Natural killer cell (primary cell): Measurements from ENCODE around the gene NCOA1. TPM values are rescaled to one million over a fixed set of nuclear protein-coding genes. Genes with fewer than 3 reads are reported as not detected.
"Not testable (repeated sequence)": the region's sequence is repeated elsewhere in the genome, so short reads cannot be mapped to it uniquely, and the experiment has no call there.

Experiments
- ATAC-seq, 3 donors: fragments of 150-1000 bp in 2 of 3; fragments of 200-7000 bp in 1 of 3; cut with Tn5 transposase; 1 replicate in 1 of 3; 2 replicates in 2 of 3; pipeline ENCODE4 v1.10.0; 2021; ENCODE audit warnings: mild to moderate bottlenecking in 2 of 3, moderate library complexity in 2 of 3
- DNase-seq, 2 donors: peaks; one replicate each; pipeline versions ENCODE4 v3.0.0 to v3.0.0-alpha.2; 2013 to 2021; ENCODE audit warnings: mixed read lengths in 1 of 2
- H3K27ac ChIP-seq: one replicate; pipeline ENCODE4 v1.5.1; 2013; ENCODE audit warnings: mild to moderate bottlenecking, low read length
- H3K27me3 ChIP-seq: one replicate; pipeline ENCODE4 v1.6.1; 2013; ENCODE audit warnings: low read length; ENCODE audit not compliant: control insufficient read depth, insufficient read depth
- H3K36me3 ChIP-seq: one replicate; pipeline ENCODE4 v1.6.1; 2013; ENCODE audit warnings: low read length; ENCODE audit not compliant: control insufficient read depth, insufficient read depth
- H3K4me1 ChIP-seq: one replicate; pipeline ENCODE4 v1.6.1; 2013; ENCODE audit warnings: low read length; ENCODE audit not compliant: control insufficient read depth, insufficient read depth
- H3K4me3 ChIP-seq: one replicate; pipeline ENCODE4 v1.5.1; 2013; ENCODE audit warnings: low read length
- H3K9me3 ChIP-seq: one replicate; pipeline ENCODE4 v1.6.1; 2013; ENCODE audit warnings: low read length; ENCODE audit not compliant: control insufficient read depth, insufficient read depth
- H3K27ac Mint-ChIP-seq, 2 donors: one replicate each; pipeline ENCODE4 v1.8.0; 2022; ENCODE audit warnings: mild to moderate bottlenecking in 2 of 2, mixed read lengths in 2 of 2, moderate library complexity in 1 of 2
- H3K27me3 Mint-ChIP-seq, 2 donors: one replicate each; pipeline ENCODE4 v1.8.0; 2022; ENCODE audit warnings: low read depth in 2 of 2, mixed read lengths in 2 of 2
- H3K36me3 Mint-ChIP-seq: one replicate; pipeline ENCODE4 v1.8.0; 2022; ENCODE audit warnings: mixed read lengths
- H3K4me1 Mint-ChIP-seq, 2 donors: one replicate each; pipeline ENCODE4 v1.8.0; 2022; ENCODE audit warnings: mixed read lengths in 2 of 2
- H3K4me3 Mint-ChIP-seq: one replicate; pipeline ENCODE4 v1.8.0; 2022; ENCODE audit warnings: mild to moderate bottlenecking, moderate library complexity, mixed read lengths
- H3K9me3 Mint-ChIP-seq, 2 donors: one replicate each; pipeline ENCODE4 v1.8.0; 2022; ENCODE audit warnings: mixed read lengths in 2 of 2
- WGBS: methylation state at CpG from one replicate; pipeline ENCODE4 v1.1.7; 2013; ENCODE audit warnings: missing lambda C conversion rate; ENCODE audit not compliant: insufficient coverage; 5-methylcytosine and 5-hydroxymethylcytosine counted together
- intact Hi-C: fragments of 100-400 bp; cut with micrococcal nuclease; formaldehyde crosslinking; loops from one replicate; pipeline ENCODE4 v1.14.2; 2022
- total RNA-seq, 4 donors: library from RNA; stranded (reverse); fragments of 120-200 nt in 1 of 4; gene quantifications; one replicate each; pipeline versions ENCODE4 v1.2.3 to v1.2.4, GENCODE V29; 2013 to 2022
- TF ChIP-seq, protein P1 (sequence below): fragments of 200-600 bp; IDR thresholded peaks from one replicate; pipeline ENCODE4 v1.8.0; 2022; ENCODE audit warnings: antibody characterized with exemption

NCOA1 gene
- total RNA-seq, 3 donors from 2014 or later (not counting 1 experiment from before 2014, with no cell fraction given): 122 to 149 (median 124) TPM

GRCh38 chr2:24594283-24594682 lies 103.2 kb downstream of the NCOA1 start:
- Mint-ChIP-seq H3K27me3 (no peaks in the 10 kb centered on the region), H3K36me3 (no peaks in the 10 kb centered on the region), H3K27ac (peak overlapping the region in 1 of 2 donors; percentile 4), H3K9me3 (no peaks in the 10 kb centered on the region), H3K4me1 (peaks cover 34% of the 10 kb centered on the region in 2 donors), H3K4me3 (no peak overlapping the region)
- Histone ChIP-seq H3K4me1 (no peaks in the 10 kb centered on the region), H3K27me3 (no peaks in the 10 kb centered on the region), H3K27ac (no peak overlapping the region), H3K36me3 (peaks cover 3% of the 10 kb centered on the region), H3K4me3 (no peak overlapping the region), H3K9me3 (no peaks in the 10 kb centered on the region)
- intact Hi-C loops: no loop called here
- TF ChIP-seq, protein P1, sequence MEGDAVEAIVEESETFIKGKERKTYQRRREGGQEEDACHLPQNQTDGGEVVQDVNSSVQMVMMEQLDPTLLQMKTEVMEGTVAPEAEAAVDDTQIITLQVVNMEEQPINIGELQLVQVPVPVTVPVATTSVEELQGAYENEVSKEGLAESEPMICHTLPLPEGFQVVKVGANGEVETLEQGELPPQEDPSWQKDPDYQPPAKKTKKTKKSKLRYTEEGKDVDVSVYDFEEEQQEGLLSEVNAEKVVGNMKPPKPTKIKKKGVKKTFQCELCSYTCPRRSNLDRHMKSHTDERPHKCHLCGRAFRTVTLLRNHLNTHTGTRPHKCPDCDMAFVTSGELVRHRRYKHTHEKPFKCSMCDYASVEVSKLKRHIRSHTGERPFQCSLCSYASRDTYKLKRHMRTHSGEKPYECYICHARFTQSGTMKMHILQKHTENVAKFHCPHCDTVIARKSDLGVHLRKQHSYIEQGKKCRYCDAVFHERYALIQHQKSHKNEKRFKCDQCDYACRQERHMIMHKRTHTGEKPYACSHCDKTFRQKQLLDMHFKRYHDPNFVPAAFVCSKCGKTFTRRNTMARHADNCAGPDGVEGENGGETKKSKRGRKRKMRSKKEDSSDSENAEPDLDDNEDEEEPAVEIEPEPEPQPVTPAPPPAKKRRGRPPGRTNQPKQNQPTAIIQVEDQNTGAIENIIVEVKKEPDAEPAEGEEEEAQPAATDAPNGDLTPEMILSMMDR: no peak
- DNase-seq (no peak), ATAC-seq (no peak)
- no CpG with 5 or more reads among the region's 2 CpGs for WGBS

DNA sequence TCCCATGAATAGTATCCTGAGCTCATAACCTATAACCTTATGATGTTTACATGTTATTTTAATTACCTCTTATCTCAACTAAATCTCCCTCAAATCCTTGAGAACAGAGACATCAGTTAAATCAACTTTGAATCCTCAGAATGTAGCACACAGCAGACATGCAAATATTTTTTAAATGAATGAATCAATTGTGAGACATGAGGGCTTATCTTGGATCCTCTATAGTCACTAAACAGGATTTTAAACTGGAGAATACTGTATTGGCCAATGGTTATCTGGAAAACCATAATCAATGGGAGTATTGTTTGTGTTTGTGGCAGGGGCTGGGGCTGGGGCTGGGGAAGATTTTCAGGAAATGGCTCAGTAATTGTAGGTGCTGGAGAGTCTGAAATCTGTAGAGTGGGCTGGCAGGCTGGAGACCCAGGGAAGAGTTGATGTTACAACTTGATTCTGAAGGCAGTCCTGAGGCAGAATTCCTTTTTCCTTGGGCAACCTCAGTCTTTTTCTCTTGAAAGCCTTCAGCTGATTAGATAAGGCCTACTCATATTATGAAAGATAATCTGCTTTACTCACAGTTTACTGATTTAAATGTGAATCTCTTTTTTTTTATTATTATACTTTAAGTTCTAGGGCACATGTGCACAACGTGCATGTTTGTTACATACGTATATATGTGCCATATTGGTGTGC lies 106.3 kb downstream of the NCOA1 start:
- H3K9me3 ChIP-seq: no peaks in the 10 kb centered on the region
- H3K27me3 ChIP-seq: no peaks in the 10 kb centered on the region
- DNase-seq (no peak), ATAC-seq (no peak)
- no peaks in the 10 kb centered on the region for H3K4me1 ChIP-seq
- peaks cover 3% of the 10 kb centered on the region for H3K36me3 ChIP-seq
- Mint-ChIP-seq H3K4me1 (peaks cover 17 to 27% of the 10 kb centered on the region in 2 donors), H3K27me3 (no peaks in the 10 kb centered on the region), H3K27ac (peak overlapping the region; percentile 65 to 70), H3K36me3 (no peaks in the 10 kb centered on the region), H3K9me3 (no peaks in the 10 kb centered on the region), H3K4me3 (no peak overlapping the region)
- no peak overlapping the region for H3K4me3 ChIP-seq
- TF ChIP-seq, protein P1: no peak
- H3K27ac ChIP-seq: no peak overlapping the region
- WGBS: 100% methylated on average over 2 of the region's 2 CpGs
- intact Hi-C loops: no loop called here

GRCh38 chr2:24600140-24600539 lies 109.1 kb downstream of the NCOA1 start:
- WGBS: 100% methylated on average over 6 of the region's 6 CpGs
- H3K36me3 ChIP-seq, H3K9me3 Mint-ChIP-seq, H3K27me3 Mint-ChIP-seq, H3K4me1 ChIP-seq, DNase-seq, H3K4me3 ChIP-seq, H3K27ac ChIP-seq, H3K27ac Mint-ChIP-seq, H3K36me3 Mint-ChIP-seq, intact Hi-C loops, ATAC-seq, H3K9me3 ChIP-seq, H3K4me3 Mint-ChIP-seq, H3K27me3 ChIP-seq: not testable (repeated sequence)
- H3K4me1 Mint-ChIP-seq: peaks cover 37 to 45% of the 10 kb centered on the region in 2 donors

DNA sequence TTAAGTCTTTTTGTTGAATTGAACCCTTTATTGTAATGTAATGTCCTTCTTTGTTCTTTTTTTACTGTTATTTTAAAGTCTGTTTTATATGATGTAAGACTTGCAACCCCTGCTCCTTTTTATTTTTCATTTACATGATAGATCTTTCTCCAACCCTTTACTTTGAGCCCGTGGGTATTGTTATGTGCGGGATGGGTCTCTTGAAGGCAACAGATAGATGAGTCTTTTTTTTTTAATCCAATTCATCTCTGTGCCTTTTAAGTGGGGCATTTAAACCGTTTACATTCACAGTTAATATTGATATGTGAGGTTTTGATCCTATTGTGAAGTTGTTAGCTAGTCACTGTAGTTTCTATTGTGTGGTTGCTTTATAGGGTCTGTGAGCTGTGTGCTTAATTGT lies 120.6 kb downstream of the NCOA1 start:
- Histone ChIP-seq H3K9me3 (no peaks in the 10 kb centered on the region), H3K4me1 (peaks cover 8% of the 10 kb centered on the region), H3K27ac (no peak overlapping the region), H3K36me3 (no peaks in the 10 kb centered on the region), H3K27me3 (no peaks in the 10 kb centered on the region), H3K4me3 (no peak overlapping the region)
- 100% methylated on average over 2 of the region's 3 CpGs for WGBS
- Mint-ChIP-seq H3K27me3 (no peaks in the 10 kb centered on the region), H3K27ac (peak overlapping the region; percentile 65 to 98), H3K36me3 (no peaks in the 10 kb centered on the region), H3K9me3 (no peaks in the 10 kb centered on the region), H3K4me3 (no peak overlapping the region), H3K4me1 (peaks cover 40 to 51% of the 10 kb centered on the region in 2 donors)
- intact Hi-C loops: loop anchor here (2.0 to 5.0 kb wide), 2 partner anchors 126 to 181 kb away; partner anchors contain the start of genes CENPO and PTRHD1
- ATAC-seq (no peak), DNase-seq (no peak)
- TF ChIP-seq, protein P1: no peak
